LHCN-M2 (cell line): ENCODE data around the gene CST7. TPM values are rescaled to one million over a fixed set of nuclear protein-coding genes. Genes with fewer than 3 reads are reported as not detected.
A peak's percentile ranks its signal among the peaks of the same experiment; 100 is the strongest.
"Not testable (repeated sequence)": the region's sequence is repeated elsewhere in the genome, so short reads cannot be mapped to it uniquely, and the experiment has no call there.

Experiments
- DNase-seq: peaks from one replicate; pipeline ENCODE4 v3.0.0-alpha.2; 2012; ENCODE audit warnings: low read depth
- polyA plus RNA-seq: library from polyadenylated mRNA; unstranded; fragments of >200 nt; gene quantifications from one replicate; pipeline ENCODE4 v1.2.1, GENCODE V29; 2012; ENCODE audit warnings: missing spikeins
- total RNA-seq: library from RNA; depleted of rRNA; stranded (reverse); fragments of >200 nt; gene quantifications from 2 replicates; pipeline ENCODE4 v1.2.3, GENCODE V29; 2014; rRNA removed

CST7 gene
- total RNA-seq: not detected in 2 replicates
- not detected for polyA plus RNA-seq

GRCh38 chr20:24948939-24949679 lies at the start of gene CST7:
Gene CST7, plus strand, starts transcription at chr20:24949269. Its CDS starts 237 bp downstream, at chr20:24949506.
- DNase-seq: no peak

GRCh38 chr20:24906806-24907205 lies 42.3 kb upstream of the CST7 start:
- DNase-seq: no peak

GRCh38 chr20:24908642-24909041 lies 40.4 kb upstream of the CST7 start:
- DNase-seq: no peak

GRCh38 chr20:24909086-24909780 lies 39.8 kb upstream of the CST7 start:
- DNase-seq: no peak

GRCh38 chr20:24909861-24910260 lies 39.2 kb upstream of the CST7 start:
- no peak for DNase-seq

- DNase-seq: no peak
Observed at GRCh38 chr20:24910461-24910860, 38.6 kb upstream of the CST7 start.

- no peak for DNase-seq
Observed at GRCh38 chr20:24911461-24911860, 37.6 kb upstream of the CST7 start.

- no peak for DNase-seq
Observed at GRCh38 chr20:24912397-24913075, 36.5 kb upstream of the CST7 start.

GRCh38 chr20:24913076-24913628 lies 35.9 kb upstream of the CST7 start:
- DNase-seq: no peak

- DNase-seq: no peak
Observed at GRCh38 chr20:24914388-24915241, 34.5 kb upstream of the CST7 start.

- DNase-seq: no peak
Observed at GRCh38 chr20:24915440-24915839, 33.6 kb upstream of the CST7 start.

GRCh38 chr20:24915892-24916291 lies 33.2 kb upstream of the CST7 start:
- DNase-seq: no peak

- DNase-seq: no peak
Observed at GRCh38 chr20:24916412-24916811, 32.7 kb upstream of the CST7 start.

GRCh38 chr20:24917056-24917455 lies 32.0 kb upstream of the CST7 start:
- DNase-seq: no peak

GRCh38 chr20:24917797-24918578 lies 31.1 kb upstream of the CST7 start:
- DNase-seq: peak; percentile 42

- DNase-seq: no peak
Observed at GRCh38 chr20:24918579-24919566, 30.2 kb upstream of the CST7 start.

- not testable (repeated sequence) for DNase-seq
Observed at GRCh38 chr20:24919665-24920064, 29.4 kb upstream of the CST7 start.

- DNase-seq: not testable (repeated sequence)
Observed at GRCh38 chr20:24920706-24921105, 28.4 kb upstream of the CST7 start.

- DNase-seq: not testable (repeated sequence)
Observed at GRCh38 chr20:24929259-24929658, 19.8 kb upstream of the CST7 start.
